KMS-11 (cell line): ENCODE measurements around the gene PRDM10.
A peak's percentile ranks its signal among the peaks of the same experiment; 100 is the strongest.

Experiments
- H2AFZ ChIP-seq: fragments of 200-600 bp; sonication (generic); 2 replicates; pipeline ENCODE4 v1.6.1; 2016; ENCODE audit warnings: antibody characterized with exemption, mixed run types, low read depth
- H3K27ac ChIP-seq: fragments of 200-600 bp; sonication (generic); 2 replicates; pipeline ENCODE4 v1.6.1; 2016; ENCODE audit warnings: mild to moderate bottlenecking, mixed run types
- H3K27me3 ChIP-seq: fragments of 200-600 bp; sonication (generic); 2 replicates; pipeline ENCODE4 v1.6.1; 2017; ENCODE audit warnings: mild to moderate bottlenecking, low read depth, mixed run types, moderate library complexity; ENCODE audit not compliant: insufficient read depth
- H3K36me3 ChIP-seq: fragments of 200-600 bp; sonication (generic); 2 replicates; pipeline ENCODE4 v1.6.1; 2017; ENCODE audit warnings: mild to moderate bottlenecking, mixed run types; ENCODE audit not compliant: insufficient read depth
- H3K4me1 ChIP-seq: fragments of 200-600 bp; sonication (generic); 2 replicates; pipeline ENCODE4 v1.6.1; 2016; ENCODE audit warnings: mild to moderate bottlenecking, low read depth, mixed run types; ENCODE audit not compliant: poor library complexity, severe bottlenecking
- H3K4me2 ChIP-seq: fragments of 200-600 bp; sonication (generic); 2 replicates; pipeline ENCODE4 v1.7.0; 2016; ENCODE audit warnings: mild to moderate bottlenecking, mixed run types
- H3K4me3 ChIP-seq: fragments of 200-600 bp; sonication (generic); IDR thresholded peaks from 2 replicates; pipeline ENCODE4 v1.6.1; 2017; ENCODE audit warnings: low read depth, low read length, mixed read lengths; ENCODE audit not compliant: insufficient read depth
- H3K79me2 ChIP-seq: fragments of 200-600 bp; sonication (generic); 2 replicates; pipeline ENCODE4 v1.6.1; 2016; ENCODE audit warnings: low read depth, mixed run types; ENCODE audit not compliant: insufficient read depth
- H3K9ac ChIP-seq: fragments of 200-600 bp; sonication (generic); 2 replicates; pipeline ENCODE4 v1.6.1; 2016; ENCODE audit warnings: mild to moderate bottlenecking, mixed run types
- H4K20me1 ChIP-seq: fragments of 200-600 bp; sonication (generic); 2 replicates; pipeline ENCODE4 v1.6.1; 2016; ENCODE audit warnings: mild to moderate bottlenecking, mixed run types; ENCODE audit not compliant: insufficient read depth
- CTCF ChIP-seq: fragments of 200-600 bp; sonication (generic); conservative IDR thresholded peaks from 2 replicates; pipeline ENCODE4 v1.6.1; 2017; ENCODE audit warnings: low read depth, mild to moderate bottlenecking, antibody characterized with exemption, low read length, moderate library complexity, mixed read lengths

Gene PRDM10

GRCh38 chr11:130037881-130038585 lies 35.4 kb upstream of the PRDM10 start:
- Histone ChIP-seq H3K9ac (peak overlapping the region; percentile 53), H3K27me3 (no peaks in the 10 kb centered on the region), H3K4me1 (peaks cover 28% of the 10 kb centered on the region), H4K20me1 (no peaks in the 10 kb centered on the region), H3K36me3 (no peaks in the 10 kb centered on the region), H2AFZ (peak overlapping the region; percentile 78; the same call in 1 of the 2 replicates), H3K4me3 (no peak overlapping the region), H3K79me2 (no peaks in the 10 kb centered on the region), H3K27ac (peak overlapping the region; percentile 88), H3K4me2 (peak overlapping the region; percentile 85)
- TF ChIP-seq CTCF: no peak

- Histone ChIP-seq H3K4me3 (no peak overlapping the region), H3K27me3 (no peaks in the 10 kb centered on the region), H3K27ac (peak overlapping the region; percentile 88), H3K4me1 (peaks cover 28% of the 10 kb centered on the region), H2AFZ (no peak overlapping the region), H3K9ac (no peak overlapping the region), H4K20me1 (no peaks in the 10 kb centered on the region), H3K79me2 (no peaks in the 10 kb centered on the region), H3K36me3 (no peaks in the 10 kb centered on the region), H3K4me2 (peak overlapping the region; percentile 17; the same call in 1 of the 2 replicates)
- no peak for TF ChIP-seq CTCF
Measured at GRCh38 chr11:130037058-130037457, 34.4 kb upstream of the PRDM10 start.

- Histone ChIP-seq H3K4me2 (no peak overlapping the region), H3K4me3 (no peak overlapping the region), H3K27me3 (no peaks in the 10 kb centered on the region), H4K20me1 (no peaks in the 10 kb centered on the region), H3K9ac (no peak overlapping the region), H2AFZ (no peak overlapping the region), H3K27ac (no peak overlapping the region), H3K36me3 (no peaks in the 10 kb centered on the region), H3K4me1 (peaks cover 30% of the 10 kb centered on the region), H3K79me2 (no peaks in the 10 kb centered on the region)
- no peak for TF ChIP-seq CTCF
Measured at GRCh38 chr11:130034236-130034635, 31.6 kb upstream of the PRDM10 start.

GRCh38 chr11:130032931-130033330 lies 30.3 kb upstream of the PRDM10 start:
- no peaks in the 10 kb centered on the region for H3K79me2 ChIP-seq
- H3K4me2 ChIP-seq: no peak overlapping the region
- H3K27me3 ChIP-seq: no peaks in the 10 kb centered on the region
- peaks cover 22% of the 10 kb centered on the region for H3K4me1 ChIP-seq
- no peak overlapping the region for H3K27ac ChIP-seq
- H4K20me1 ChIP-seq: no peaks in the 10 kb centered on the region
- H3K4me3 ChIP-seq: no peak overlapping the region
- H2AFZ ChIP-seq: no peak overlapping the region
- H3K9ac ChIP-seq: no peak overlapping the region
- no peak for TF ChIP-seq CTCF
- H3K36me3 ChIP-seq: no peaks in the 10 kb centered on the region
